Type B pancreatic cell (in vitro differentiated cells): ENCODE measurements around the gene CRACR2A. TPM values are rescaled to one million over a fixed set of nuclear protein-coding genes. Genes with fewer than 3 reads are reported as not detected.

ENCODE experiments used
- DNase-seq: peaks from one replicate; pipeline ENCODE4 v3.0.0; 2021; ENCODE audit warnings: mixed read lengths; ENCODE audit not compliant: unreplicated experiment; ENCODE audit errors: extremely low spot score
- H3K27ac Mint-ChIP-seq: 2 replicates; pipeline ENCODE4 v1.8.0; 2021; ENCODE audit warnings: mild to moderate bottlenecking, mixed read lengths
- H3K27me3 Mint-ChIP-seq: 2 replicates; pipeline ENCODE4 v1.8.0; 2021; ENCODE audit warnings: mixed read lengths
- H3K36me3 Mint-ChIP-seq: 2 replicates; pipeline ENCODE4 v1.8.0; 2021; ENCODE audit warnings: mixed read lengths
- H3K4me1 Mint-ChIP-seq: one replicate; pipeline ENCODE4 v1.8.0; 2021; ENCODE audit warnings: mixed read lengths; ENCODE audit not compliant: unreplicated experiment
- H3K4me3 Mint-ChIP-seq: 2 replicates; pipeline ENCODE4 v1.8.0; 2021; ENCODE audit warnings: mild to moderate bottlenecking, mixed read lengths
- H3K9me3 Mint-ChIP-seq: 2 replicates; pipeline ENCODE4 v1.8.0; 2021; ENCODE audit warnings: mixed read lengths
- CTCF ChIP-seq: fragments of 200-600 bp; sonication (generic); conservative IDR thresholded peaks from 2 replicates; pipeline ENCODE4 v1.5.0; 2021; ENCODE audit warnings: antibody characterized with exemption, mild to moderate bottlenecking
- total RNA-seq: library from RNA; stranded (reverse); gene quantifications from 2 replicates; pipeline ENCODE4 v1.2.1, GENCODE V29; 2021; ENCODE audit warnings: low replicate concordance

The CRACR2A gene
- total RNA-seq, 1 donor from 2014 or later = 1.9 TPM

DNA sequence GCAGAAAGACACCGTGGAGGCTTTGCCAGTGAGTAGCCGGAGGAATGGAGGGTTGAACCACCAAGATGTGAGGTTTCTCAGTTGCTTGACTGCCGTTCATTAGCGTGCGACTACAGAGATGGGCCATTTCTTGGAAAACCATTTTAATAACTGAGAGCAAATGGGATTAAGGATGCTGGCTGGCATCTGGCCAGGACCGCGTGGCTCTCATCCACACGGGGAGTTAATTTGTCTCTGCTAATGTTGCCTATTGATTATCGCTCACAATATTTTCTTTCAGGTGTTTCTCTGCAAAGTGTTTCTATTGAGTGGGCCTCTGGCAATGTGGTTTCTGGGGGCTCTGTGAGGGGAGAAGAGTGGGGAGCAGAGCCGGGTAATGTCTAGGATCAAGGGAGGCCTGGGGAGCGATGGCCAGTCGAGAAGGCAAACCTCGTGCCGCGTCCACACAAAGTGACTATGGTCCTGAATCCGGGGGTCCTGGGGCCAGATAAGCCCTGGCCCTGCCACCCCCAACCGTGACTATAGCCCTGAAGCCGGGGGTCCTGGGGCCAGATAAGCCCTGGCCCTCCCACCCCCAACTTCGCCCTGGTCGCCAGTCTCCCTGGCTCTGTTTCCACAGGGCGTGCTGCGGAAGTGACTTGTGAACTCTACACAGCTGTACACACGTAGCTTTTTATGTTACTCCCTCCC is 151.3 kb downstream of the CRACR2A start:
- Mint-ChIP-seq H3K4me3 (no peak overlapping the region), H3K27me3 (peaks cover 65% of the 10 kb centered on the region), H3K4me1 (peaks cover 24% of the 10 kb centered on the region), H3K9me3 (no peaks in the 10 kb centered on the region), H3K27ac (no peak overlapping the region), H3K36me3 (no peaks in the 10 kb centered on the region)
- no peak for TF ChIP-seq CTCF
- DNase-seq = no peak

- no peaks in the 10 kb centered on the region for H3K9me3 Mint-ChIP-seq
- H3K4me1 Mint-ChIP-seq = peaks cover 24% of the 10 kb centered on the region
- DNase-seq = no peak
- no peaks in the 10 kb centered on the region for H3K36me3 Mint-ChIP-seq
- no peak for TF ChIP-seq CTCF
- peaks cover 59% of the 10 kb centered on the region for H3K27me3 Mint-ChIP-seq
- H3K27ac Mint-ChIP-seq = no peak overlapping the region
- no peak overlapping the region for H3K4me3 Mint-ChIP-seq
Observed at GRCh38 chr12:3600951-3601350, 152.0 kb downstream of the CRACR2A start.

DNA sequence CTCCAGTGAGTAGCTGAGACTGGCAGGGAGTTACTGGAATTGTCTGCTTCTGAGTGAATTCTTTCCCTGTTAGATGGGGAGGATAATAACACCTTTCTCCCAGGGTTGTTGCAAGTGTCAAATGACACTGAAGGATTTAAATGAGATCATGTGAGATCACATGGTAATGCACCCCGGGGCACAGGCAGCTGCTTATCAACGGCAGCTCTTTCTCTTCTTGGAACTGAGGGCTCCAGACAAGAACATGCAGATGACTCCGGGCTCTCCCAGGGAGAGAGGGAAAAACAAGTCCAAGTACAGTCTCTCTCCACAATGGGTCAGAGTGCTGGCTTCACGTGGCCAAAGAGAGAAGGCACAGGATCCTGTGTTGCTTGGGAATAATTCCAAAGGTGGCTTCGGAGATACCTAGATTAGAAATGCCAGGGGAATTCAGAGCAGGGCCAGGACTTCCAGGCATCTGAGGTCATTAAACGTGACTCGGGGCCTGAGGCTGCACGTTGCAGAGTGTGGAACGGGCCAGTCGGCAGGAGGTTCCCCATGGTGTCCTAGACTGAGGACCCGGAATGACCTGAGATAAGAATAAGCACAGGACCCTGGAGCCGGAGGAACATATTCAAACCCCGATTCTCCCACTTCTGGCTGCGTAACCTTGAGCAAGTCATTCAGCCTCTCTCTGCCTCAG is 152.7 kb downstream of the CRACR2A start:
- Mint-ChIP-seq H3K27me3 (peaks cover 55% of the 10 kb centered on the region), H3K4me3 (no peak overlapping the region), H3K27ac (no peak overlapping the region), H3K36me3 (no peaks in the 10 kb centered on the region), H3K9me3 (no peaks in the 10 kb centered on the region), H3K4me1 (peaks cover 21% of the 10 kb centered on the region)
- no peak for TF ChIP-seq CTCF
- no peak for DNase-seq

- H3K36me3 Mint-ChIP-seq = no peaks in the 10 kb centered on the region
- no peak overlapping the region for H3K4me3 Mint-ChIP-seq
- no peaks in the 10 kb centered on the region for H3K9me3 Mint-ChIP-seq
- DNase-seq = no peak
- peaks cover 47% of the 10 kb centered on the region for H3K27me3 Mint-ChIP-seq
- H3K4me1 Mint-ChIP-seq = peaks cover 15% of the 10 kb centered on the region
- no peak overlapping the region for H3K27ac Mint-ChIP-seq
- TF ChIP-seq CTCF = no peak
Observed at GRCh38 chr12:3598896-3599860, 153.7 kb downstream of the CRACR2A start.

DNA sequence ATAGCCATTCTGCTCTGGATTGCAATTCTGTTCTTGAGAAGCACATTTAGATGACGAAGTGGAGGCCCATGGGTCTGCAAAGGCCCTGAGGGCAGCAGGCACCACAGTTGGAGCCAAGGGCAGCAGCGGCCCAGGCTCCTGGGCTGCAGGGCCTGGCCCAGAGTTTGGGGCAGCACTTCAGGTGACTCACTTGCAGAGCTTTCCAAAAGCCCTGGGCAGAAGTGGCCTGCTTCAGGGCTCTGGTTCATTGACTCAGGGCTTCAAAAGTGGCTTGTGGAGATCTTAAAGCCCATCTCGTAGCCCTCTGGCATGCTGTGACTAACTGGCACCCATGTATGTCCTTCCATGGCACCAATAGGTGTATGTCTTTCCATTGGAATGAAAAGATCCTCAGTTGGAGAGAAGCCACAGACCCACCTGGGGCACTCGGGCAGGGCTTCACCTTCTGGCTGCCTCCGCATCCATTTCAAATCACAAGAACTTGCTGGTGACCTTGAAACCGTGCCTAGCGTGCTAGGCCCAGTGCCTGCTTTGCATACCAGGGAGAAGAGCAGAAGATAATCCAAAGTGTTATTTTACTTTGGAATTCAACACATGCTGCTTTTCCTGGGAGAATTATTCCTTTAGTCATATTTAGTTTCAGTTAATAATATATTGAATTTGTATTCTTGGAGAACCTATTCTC is 155.2 kb downstream of the CRACR2A start:
- no peaks in the 10 kb centered on the region for H3K36me3 Mint-ChIP-seq
- TF ChIP-seq CTCF = no peak
- peaks cover 15% of the 10 kb centered on the region for H3K4me1 Mint-ChIP-seq
- peaks cover 43% of the 10 kb centered on the region for H3K27me3 Mint-ChIP-seq
- no peak overlapping the region for H3K27ac Mint-ChIP-seq
- H3K4me3 Mint-ChIP-seq = no peak overlapping the region
- DNase-seq = no peak
- no peaks in the 10 kb centered on the region for H3K9me3 Mint-ChIP-seq
